Mesendoderm (in vitro differentiated cells): ENCODE data around the gene ASB13.

ENCODE experiments used
- DNase-seq: peaks from one replicate; pipeline ENCODE4 v3.0.0; 2013
- H2AK5ac ChIP-seq: 2 replicates; pipeline ENCODE4 v1.6.1; 2013; ENCODE audit warnings: low read length, inconsistent platforms
- H2BK120ac ChIP-seq: 2 replicates; pipeline ENCODE4 v1.6.1; 2013; ENCODE audit warnings: low read depth, mild to moderate bottlenecking, low read length, moderate library complexity, mixed read lengths
- H2BK15ac ChIP-seq: replicated peaks from 2 replicates; pipeline ENCODE4 v1.6.1; 2013; ENCODE audit warnings: low read depth, mild to moderate bottlenecking, moderate library complexity
- H2BK5ac ChIP-seq: 2 replicates; pipeline ENCODE4 v1.6.1; 2013; ENCODE audit warnings: low read length, inconsistent platforms
- H3K18ac ChIP-seq: 2 replicates; pipeline ENCODE4 v1.6.1; 2013; ENCODE audit warnings: mild to moderate bottlenecking, low read length, mixed read lengths
- H3K23ac ChIP-seq: one replicate; pipeline ENCODE4 v1.6.1; 2013; ENCODE audit warnings: low read length
- H3K27ac ChIP-seq: 2 replicates; pipeline ENCODE4 v1.5.1; 2013; ENCODE audit warnings: low read depth, mild to moderate bottlenecking, inconsistent platforms, low read length, moderate library complexity
- H3K27me3 ChIP-seq: 2 replicates; pipeline ENCODE4 v1.6.1; 2013; ENCODE audit warnings: low read length, control low read depth, mild to moderate bottlenecking, inconsistent platforms; ENCODE audit not compliant: insufficient read depth, poor library complexity
- H3K36me3 ChIP-seq: 2 replicates; pipeline ENCODE4 v1.6.1; 2013; ENCODE audit warnings: low read length, inconsistent platforms; ENCODE audit not compliant: control insufficient read depth, insufficient read depth
- H3K4ac ChIP-seq: one replicate; pipeline ENCODE4 v1.6.1; 2013; ENCODE audit warnings: low read depth, mild to moderate bottlenecking, low read length, moderate library complexity
- H3K4me1 ChIP-seq: 2 replicates; pipeline ENCODE4 v1.6.1; 2013; ENCODE audit warnings: low read depth, low read length, inconsistent platforms; ENCODE audit not compliant: control insufficient read depth
- H3K4me2 ChIP-seq: 2 replicates; pipeline ENCODE4 v1.6.1; 2013; ENCODE audit warnings: low read length
- H3K4me3 ChIP-seq: 2 replicates; pipeline ENCODE4 v1.5.1; 2013; ENCODE audit warnings: mild to moderate bottlenecking, low read length
- H3K56ac ChIP-seq: one replicate; pipeline ENCODE4 v1.6.1; 2013; ENCODE audit warnings: low read length
- H3K79me1 ChIP-seq: 2 replicates; pipeline ENCODE4 v1.6.1; 2013; ENCODE audit warnings: low read length, inconsistent platforms
- H3K79me2 ChIP-seq: 2 replicates; pipeline ENCODE4 v1.6.1; 2013; ENCODE audit warnings: mild to moderate bottlenecking, low read length; ENCODE audit not compliant: control insufficient read depth, insufficient read depth
- H3K9ac ChIP-seq: 2 replicates; pipeline ENCODE4 v1.6.1; 2013; ENCODE audit warnings: low read length, inconsistent platforms
- H4K5ac ChIP-seq: one replicate; pipeline ENCODE4 v1.6.1; 2013; ENCODE audit warnings: low read length
- H4K8ac ChIP-seq: one replicate; pipeline ENCODE4 v1.6.1; 2013; ENCODE audit warnings: low read depth, mild to moderate bottlenecking, control low read depth, low read length, moderate library complexity
- WGBS: extraction: QIAGEN DNeasy Blood & Tissue Kit; methylation state at CpG from one replicate; pipeline ENCODE4 v1.1.7; 2013; ENCODE audit warnings: low lambda C conversion rate, missing lambda C conversion rate; ENCODE audit not compliant: insufficient coverage; ENCODE audit errors: extremely low coverage; 5-methylcytosine and 5-hydroxymethylcytosine counted together

The ASB13 gene

DNA sequence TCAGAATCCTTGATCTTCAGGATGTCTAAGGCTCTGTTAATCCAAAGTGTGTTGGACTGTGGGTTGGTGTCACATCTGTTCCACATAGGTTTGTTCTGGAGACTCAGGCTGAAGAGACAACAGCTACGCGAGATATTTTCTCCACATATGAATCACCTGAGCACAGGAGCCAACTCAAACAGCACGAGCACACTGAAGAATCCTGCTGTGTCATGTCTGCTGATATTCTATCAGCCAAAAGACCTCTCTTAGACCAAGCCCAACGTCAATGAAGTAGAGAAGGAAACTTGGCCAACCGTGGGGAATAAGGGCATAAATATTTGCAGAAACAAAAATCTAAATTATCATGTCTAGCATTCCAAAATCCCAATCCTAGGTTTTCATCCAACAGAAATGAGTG is 15.5 kb upstream of the ASB13 start:
- no CpG with 5 or more reads among the region's 5 CpGs for WGBS
- no peak overlapping the region for H3K4me2 ChIP-seq
- H3K9ac ChIP-seq = no peak overlapping the region
- H3K79me1 ChIP-seq = peaks cover 2% of the 10 kb centered on the region
- no peak overlapping the region for H3K56ac ChIP-seq
- no peak overlapping the region for H2AK5ac ChIP-seq
- no peak overlapping the region for H3K4ac ChIP-seq
- H2BK5ac ChIP-seq = no peak overlapping the region
- DNase-seq = no peak
- no peak overlapping the region for H4K8ac ChIP-seq
- no peaks in the 10 kb centered on the region for H3K4me1 ChIP-seq
- H3K36me3 ChIP-seq = no peaks in the 10 kb centered on the region
- H3K27ac ChIP-seq = no peak overlapping the region
- H2BK15ac ChIP-seq = no peak overlapping the region
- H3K4me3 ChIP-seq = no peak overlapping the region
- peaks cover 11% of the 10 kb centered on the region for H3K79me2 ChIP-seq
- H3K18ac ChIP-seq = no peak overlapping the region
- no peak overlapping the region for H4K5ac ChIP-seq
- H3K27me3 ChIP-seq = no peaks in the 10 kb centered on the region
- H3K23ac ChIP-seq = no peak overlapping the region
- H2BK120ac ChIP-seq = no peak overlapping the region

- Histone ChIP-seq H3K79me1 (no peaks in the 10 kb centered on the region), H3K4me2 (no peak overlapping the region), H3K79me2 (no peaks in the 10 kb centered on the region), H2BK5ac (no peak overlapping the region), H3K27me3 (no peaks in the 10 kb centered on the region), H4K5ac (no peak overlapping the region), H3K56ac (no peak overlapping the region), H3K23ac (no peak overlapping the region), H4K8ac (no peak overlapping the region), H3K4me3 (no peak overlapping the region), H3K27ac (no peak overlapping the region), H2AK5ac (no peak overlapping the region), H3K4ac (no peak overlapping the region), H3K9ac (no peak overlapping the region), H2BK120ac (no peak overlapping the region), H3K4me1 (no peaks in the 10 kb centered on the region), H2BK15ac (no peak overlapping the region), H3K18ac (no peak overlapping the region), H3K36me3 (no peaks in the 10 kb centered on the region)
- DNase-seq = no peak
- no CpG with 5 or more reads among the region's 2 CpGs for WGBS
These were observed 13.2 kb upstream of the ASB13 start for GRCh38 chr10:5679606-5680005.

DNA sequence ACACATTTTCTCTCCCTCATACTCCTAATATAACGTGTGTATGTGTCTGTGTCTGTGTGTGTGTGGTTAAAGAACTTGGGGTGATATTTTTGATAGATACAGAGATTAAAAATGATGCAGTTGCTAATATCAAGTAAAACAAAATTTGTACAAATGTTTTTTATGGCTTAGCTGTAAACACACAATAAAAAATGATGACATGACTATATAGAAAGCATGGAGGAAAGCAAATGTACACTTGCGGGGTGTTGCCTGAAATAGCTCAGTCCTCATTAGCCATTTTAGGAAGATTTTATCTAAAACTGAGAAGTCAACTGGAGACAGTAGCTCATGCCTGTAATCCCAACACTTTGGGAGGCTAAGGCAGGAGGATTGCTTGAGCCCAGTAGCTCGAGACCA is 12.6 kb upstream of the ASB13 start:
- Histone ChIP-seq H2BK120ac (no peak overlapping the region), H3K18ac (no peak overlapping the region), H4K5ac (no peak overlapping the region), H2BK15ac (no peak overlapping the region), H3K4me3 (no peak overlapping the region), H3K79me2 (no peaks in the 10 kb centered on the region), H3K23ac (no peak overlapping the region), H3K36me3 (no peaks in the 10 kb centered on the region), H3K4me1 (no peaks in the 10 kb centered on the region), H3K56ac (no peak overlapping the region), H3K4me2 (no peak overlapping the region), H2BK5ac (no peak overlapping the region), H4K8ac (no peak overlapping the region), H3K27me3 (no peaks in the 10 kb centered on the region), H3K27ac (no peak overlapping the region), H3K4ac (no peak overlapping the region), H3K9ac (no peak overlapping the region), H2AK5ac (no peak overlapping the region), H3K79me1 (no peaks in the 10 kb centered on the region)
- DNase-seq = no peak
- WGBS = 100% methylated on average over 1 of the region's 3 CpGs

DNA sequence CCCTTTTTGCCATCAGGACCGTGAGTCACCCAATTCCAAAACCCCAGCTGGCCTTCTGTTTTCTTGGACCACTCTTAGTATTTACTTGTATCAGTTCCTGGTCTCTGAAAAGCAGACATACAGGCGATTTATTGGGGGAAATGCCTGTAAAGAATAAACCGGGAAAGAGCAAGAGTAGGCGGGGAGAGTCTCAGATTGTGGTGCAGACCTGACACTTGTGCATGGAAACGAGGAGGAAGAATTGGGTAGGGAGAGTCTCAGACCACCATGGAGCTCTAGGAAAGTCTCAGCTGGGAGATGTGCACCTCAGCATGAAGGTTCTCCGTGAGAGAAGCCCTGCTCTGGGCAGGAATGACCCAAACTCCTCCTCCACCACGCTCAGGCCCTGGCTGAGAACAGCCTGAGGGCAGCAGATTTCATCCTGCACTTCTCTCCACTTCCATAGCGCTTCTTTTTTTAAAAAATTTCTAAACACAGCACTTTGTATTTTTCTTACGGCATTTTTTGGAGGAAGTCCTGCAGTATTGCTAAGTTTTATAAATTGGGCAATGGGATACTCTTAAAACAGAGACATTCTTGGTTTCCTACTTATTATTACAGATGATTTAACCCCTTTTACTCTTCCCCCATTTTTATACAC is 12.1 kb upstream of the ASB13 start:
- no peaks in the 10 kb centered on the region for H3K79me1 ChIP-seq
- no peak overlapping the region for H4K8ac ChIP-seq
- no peak overlapping the region for H3K4me3 ChIP-seq
- no peak overlapping the region for H3K4me2 ChIP-seq
- no peak overlapping the region for H3K27ac ChIP-seq
- H2AK5ac ChIP-seq = no peak overlapping the region
- no peaks in the 10 kb centered on the region for H3K36me3 ChIP-seq
- H2BK120ac ChIP-seq = no peak overlapping the region
- H3K79me2 ChIP-seq = no peaks in the 10 kb centered on the region
- H2BK5ac ChIP-seq = no peak overlapping the region
- no peak overlapping the region for H4K5ac ChIP-seq
- no CpG with 5 or more reads among the region's 9 CpGs for WGBS
- no peaks in the 10 kb centered on the region for H3K4me1 ChIP-seq
- no peak overlapping the region for H3K18ac ChIP-seq
- H3K27me3 ChIP-seq = no peaks in the 10 kb centered on the region
- H3K56ac ChIP-seq = no peak overlapping the region
- no peak overlapping the region for H2BK15ac ChIP-seq
- H3K4ac ChIP-seq = no peak overlapping the region
- H3K9ac ChIP-seq = no peak overlapping the region
- DNase-seq = no peak
- H3K23ac ChIP-seq = no peak overlapping the region

DNA sequence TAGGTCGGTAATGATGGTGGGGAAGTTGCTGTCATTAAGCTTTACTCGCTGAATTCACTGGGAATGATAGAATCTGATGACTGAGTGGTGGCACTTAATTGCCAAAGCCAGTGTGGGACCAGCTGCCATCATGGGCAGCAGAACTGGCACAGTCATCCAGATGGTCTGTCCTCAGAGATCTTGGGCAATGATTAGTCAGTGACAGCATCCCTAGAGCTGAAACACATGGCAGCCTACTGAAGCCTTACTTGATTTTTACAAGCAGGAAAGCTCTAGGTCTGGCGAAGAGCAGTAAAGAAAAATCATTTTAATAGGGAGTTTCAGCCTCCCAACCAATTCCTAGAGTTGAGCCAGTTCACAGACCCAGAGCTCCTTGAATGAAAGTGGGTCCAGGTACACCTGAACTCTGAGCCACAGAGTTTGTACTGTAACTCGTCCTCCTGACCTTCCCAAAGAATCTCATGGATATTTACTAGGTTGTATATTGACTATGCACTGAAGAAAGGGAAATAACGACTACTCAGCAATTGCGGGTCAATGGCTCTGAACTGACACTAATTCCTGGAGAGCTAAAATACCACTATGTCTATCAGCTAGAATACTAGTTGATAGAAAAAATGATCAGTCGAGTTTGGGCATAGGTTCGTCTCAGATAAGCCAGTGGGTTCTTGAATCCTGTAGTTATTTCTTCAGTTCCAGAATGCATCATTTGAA is 4.4 kb upstream of the ASB13 start:
- Histone ChIP-seq H4K5ac (no peak overlapping the region), H3K27me3 (no peaks in the 10 kb centered on the region)
- no CpG with 5 or more reads among the region's 8 CpGs for WGBS

More for the DNA sequence above, 4.4 kb upstream of the ASB13 start:
- H3K18ac ChIP-seq = no peak overlapping the region
- H2BK5ac ChIP-seq = no peak overlapping the region
- no peak overlapping the region for H3K9ac ChIP-seq
- peaks cover 2% of the 10 kb centered on the region for H3K79me1 ChIP-seq
- no peak overlapping the region for H3K4ac ChIP-seq
- H4K8ac ChIP-seq = no peak overlapping the region
- no peak overlapping the region for H3K27ac ChIP-seq
- H3K79me2 ChIP-seq = no peaks in the 10 kb centered on the region
- no peak overlapping the region for H3K23ac ChIP-seq
- H3K4me2 ChIP-seq = no peak overlapping the region
- no peak overlapping the region for H3K56ac ChIP-seq
- no peak for DNase-seq
- peaks cover 2% of the 10 kb centered on the region for H3K4me1 ChIP-seq
- H3K4me3 ChIP-seq = no peak overlapping the region
- H3K36me3 ChIP-seq = no peaks in the 10 kb centered on the region
- H2AK5ac ChIP-seq = no peak overlapping the region
- no peak overlapping the region for H2BK15ac ChIP-seq
- no peak overlapping the region for H2BK120ac ChIP-seq
